ENCODE measurements around the gene SMG5. TPM values are rescaled to one million over a fixed set of nuclear protein-coding genes. Genes with fewer than 3 reads are reported as not detected.

Gene SMG5
- polyA plus RNA-seq, 1 donor from 2014 or later: 57.3 TPM

- Histone ChIP-seq H3K4me3 (ENCODE audit: low read length) (no peak overlapping the region), H3K27ac (ENCODE audit: low read length) (no peak overlapping the region), H3K4me2 (ENCODE audit: low read length) (no peak overlapping the region), H2AFZ (ENCODE audit: low read depth, low read length) (no peak overlapping the region), H3K27me3 (ENCODE audit: insufficient read depth, low read depth, low read length) (no peaks in the 10 kb centered on the region), H3F3A (ENCODE audit: insufficient read depth, low read length, poor library complexity, severe bottlenecking) (no peaks in the 10 kb centered on the region), H3K9me2 (ENCODE audit: insufficient read depth, low read length) (no peaks in the 10 kb centered on the region), H3K9ac (ENCODE audit: low read length) (no peak overlapping the region), H3K9me3 (ENCODE audit: low read length) (no peaks in the 10 kb centered on the region), H4K20me1 (ENCODE audit: insufficient read depth) (no peaks in the 10 kb centered on the region), H3K36me3 (ENCODE audit: insufficient read depth, low read length) (no peaks in the 10 kb centered on the region), H3K79me2 (replicated peaks; ENCODE audit: insufficient read depth, low read length) (no peaks in the 10 kb centered on the region)
- no peak for TF ChIP-seq EP300 (conservative IDR thresholded peaks at IDR 0.05; ENCODE audit: poor library complexity, severe bottlenecking)
- TF ChIP-seq POLR2AphosphoS5 (IDR thresholded peaks at IDR 0.05): no peak
- no peak for TF ChIP-seq RAD21 (conservative IDR thresholded peaks at IDR 0.05)
- TF ChIP-seq EZH2 (IDR thresholded peaks at IDR 0.05; ENCODE audit: borderline replicate concordance, insufficient read depth, low read length, poor library complexity, severe bottlenecking): no peak
- TF ChIP-seq TAF1 (IDR thresholded peaks at IDR 0.05; ENCODE audit: low read depth): no peak
- no peak for TF ChIP-seq SMC3 (conservative IDR thresholded peaks at IDR 0.05; ENCODE audit: poor library complexity)
- TF ChIP-seq MXI1 (conservative IDR thresholded peaks at IDR 0.05; ENCODE audit: poor library complexity, severe bottlenecking): no peak
- TF ChIP-seq CTCF (IDR thresholded peaks at IDR 0.05; ENCODE audit: poor library complexity, severe bottlenecking): no peak
- TF ChIP-seq REST (IDR thresholded peaks at IDR 0.05; ENCODE audit: borderline replicate concordance): no peak
Observed at GRCh38 chr1:156246241-156246780, 36.3 kb downstream of the SMG5 start.

- no peaks in the 10 kb centered on the region for H3K79me2 ChIP-seq (replicated peaks; ENCODE audit: insufficient read depth, low read length)
- H2AFZ ChIP-seq (ENCODE audit: low read depth, low read length): no peak overlapping the region
- H3K9me3 ChIP-seq (ENCODE audit: low read length): no peaks in the 10 kb centered on the region
- no peaks in the 10 kb centered on the region for H3K9me2 ChIP-seq (ENCODE audit: insufficient read depth, low read length)
- H3K9ac ChIP-seq (ENCODE audit: low read length): no peak overlapping the region
- H3K4me2 ChIP-seq (ENCODE audit: low read length): no peak overlapping the region
- TF ChIP-seq POLR2AphosphoS5 (IDR thresholded peaks at IDR 0.05) (peak; percentile 2), MXI1 (conservative IDR thresholded peaks at IDR 0.05; ENCODE audit: poor library complexity, severe bottlenecking) (no peak)
- no peak overlapping the region for H3K4me3 ChIP-seq (ENCODE audit: low read length)
- H4K20me1 ChIP-seq (ENCODE audit: insufficient read depth): no peaks in the 10 kb centered on the region
- no peaks in the 10 kb centered on the region for H3K27me3 ChIP-seq (ENCODE audit: insufficient read depth, low read depth, low read length)
- no peaks in the 10 kb centered on the region for H3K36me3 ChIP-seq (ENCODE audit: insufficient read depth, low read length)
- no peaks in the 10 kb centered on the region for H3F3A ChIP-seq (ENCODE audit: insufficient read depth, low read length, poor library complexity, severe bottlenecking)
- H3K27ac ChIP-seq (ENCODE audit: low read length): no peak overlapping the region
Observed at GRCh38 chr1:156245451-156246232, 37.0 kb downstream of the SMG5 start.

All from neural cell (in vitro differentiated cells).